SU-DHL-6 (cell line): ENCODE measurements around the gene CFP.

Source experiments
- H2AFZ ChIP-seq: fragments of 200-600 bp; sonication (generic); 2 replicates; pipeline ENCODE4 v1.6.1; 2014; ENCODE audit warnings: low read depth, mild to moderate bottlenecking, moderate library complexity, mixed read lengths, antibody characterized with exemption, low read length; ENCODE audit not compliant: severe bottlenecking
- H3F3A ChIP-seq: fragments of 200-600 bp; shearing (Covaris generic); 2 replicates; pipeline ENCODE4 v1.6.0; 2016; ENCODE audit warnings: antibody characterized with exemption, mild to moderate bottlenecking; ENCODE audit not compliant: insufficient read depth
- H3K27ac ChIP-seq: fragments of 200-600 bp; sonication (generic); 2 replicates; pipeline ENCODE4 v1.5.1; 2016; ENCODE audit warnings: low read depth, mild to moderate bottlenecking, low read length, moderate library complexity, mixed read lengths
- H3K27me3 ChIP-seq: fragments of 200-600 bp; sonication (generic), shearing (Covaris generic); 2 replicates; pipeline ENCODE4 v1.6.0; 2014; ENCODE audit warnings: mild to moderate bottlenecking, low read length
- H3K36me3 ChIP-seq: fragments of 200-600 bp; sonication (generic); 2 replicates; pipeline ENCODE4 v1.6.1; 2014; ENCODE audit warnings: mild to moderate bottlenecking, low read length, mixed read lengths
- H3K4me2 ChIP-seq: fragments of 300-600, 200-600 bp; shearing (Covaris generic), sonication (generic); 2 replicates; pipeline ENCODE4 v1.6.0; 2014; ENCODE audit warnings: low read length, low read depth, mild to moderate bottlenecking; ENCODE audit not compliant: poor library complexity, severe bottlenecking
- H3K4me3 ChIP-seq: fragments of 200-600 bp; sonication (generic); 2 replicates; pipeline ENCODE4 v1.5.1; 2014; ENCODE audit warnings: antibody characterized with exemption, low read length, mild to moderate bottlenecking, mixed read lengths; ENCODE audit not compliant: insufficient read depth, poor library complexity, severe bottlenecking
- H3K79me2 ChIP-seq: fragments of 200-600 bp; sonication (generic); 2 replicates; pipeline ENCODE4 v1.6.1; 2014; ENCODE audit warnings: mild to moderate bottlenecking, low read length, moderate library complexity; ENCODE audit not compliant: insufficient read depth
- H3K9ac ChIP-seq: fragments of 200-600 bp; sonication (generic); 2 replicates; pipeline ENCODE4 v1.7.0; 2014; ENCODE audit warnings: mild to moderate bottlenecking, low read length
- H3K9me2 ChIP-seq: fragments of 200-600 bp; sonication (generic); replicated peaks from 2 replicates; pipeline ENCODE4 v1.6.1; 2014; ENCODE audit warnings: low read length; ENCODE audit not compliant: insufficient read depth
- H3K9me3 ChIP-seq: fragments of 200-600 bp; sonication (generic); 2 replicates; pipeline ENCODE4 v1.6.1; 2014; ENCODE audit warnings: low read length, mixed read lengths; ENCODE audit not compliant: insufficient read depth
- H4K20me1 ChIP-seq: fragments of 200-600 bp; sonication (generic); 2 replicates; pipeline ENCODE4 v1.6.1; 2014; ENCODE audit warnings: low read depth, mild to moderate bottlenecking, antibody characterized with exemption, low read length, moderate library complexity, mixed read lengths
- EZH2phosphoT487 ChIP-seq: fragments of 200-600 bp; sonication (generic), shearing (Covaris generic); conservative IDR thresholded peaks from 2 replicates; pipeline ENCODE4 v1.6.1; 2018; ENCODE audit warnings: mild to moderate bottlenecking, antibody characterized with exemption, low read length, moderate library complexity, mixed read lengths
- TF ChIP-seq, protein P1 (sequence below): fragments of 200-600 bp; sonication (generic); IDR thresholded peaks from one replicate; pipeline ENCODE4 v1.5.1; 2017; ENCODE audit warnings: antibody characterized with exemption, mild to moderate bottlenecking, low read length, moderate library complexity; ENCODE audit not compliant: insufficient read depth, poor library complexity, severe bottlenecking

CFP gene

DNA sequence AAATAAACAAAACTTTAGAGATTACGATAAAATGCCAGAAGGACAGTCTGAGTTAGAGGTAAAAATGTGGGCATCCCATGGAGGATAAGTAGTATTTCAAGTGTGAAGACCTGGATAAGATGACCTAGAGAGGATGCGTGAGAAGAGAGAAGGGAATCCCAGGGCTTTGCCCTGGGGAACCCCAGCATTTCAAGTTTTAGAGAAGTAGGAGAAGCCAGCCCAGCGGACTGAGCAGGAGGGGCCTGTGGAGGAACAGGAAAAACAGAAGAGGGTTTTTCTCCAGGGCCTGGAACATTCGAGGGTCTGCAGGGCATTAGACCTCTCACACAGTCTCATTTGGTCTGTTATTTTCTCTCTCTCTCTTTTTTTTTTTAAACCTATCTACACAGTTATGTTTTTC, 2.9 kb upstream of the CFP start:
- Histone ChIP-seq H3K4me3 (no peak overlapping the region), H3K4me2 (no peak overlapping the region), H4K20me1 (no peaks in the 10 kb centered on the region), H2AFZ (no peak overlapping the region), H3K27me3 (no peaks in the 10 kb centered on the region), H3F3A (no peaks in the 10 kb centered on the region), H3K9ac (no peak overlapping the region), H3K36me3 (no peaks in the 10 kb centered on the region), H3K9me3 (no peaks in the 10 kb centered on the region), H3K79me2 (no peaks in the 10 kb centered on the region), H3K27ac (no peak overlapping the region), H3K9me2 (no peaks in the 10 kb centered on the region)
- TF ChIP-seq, protein P1, sequence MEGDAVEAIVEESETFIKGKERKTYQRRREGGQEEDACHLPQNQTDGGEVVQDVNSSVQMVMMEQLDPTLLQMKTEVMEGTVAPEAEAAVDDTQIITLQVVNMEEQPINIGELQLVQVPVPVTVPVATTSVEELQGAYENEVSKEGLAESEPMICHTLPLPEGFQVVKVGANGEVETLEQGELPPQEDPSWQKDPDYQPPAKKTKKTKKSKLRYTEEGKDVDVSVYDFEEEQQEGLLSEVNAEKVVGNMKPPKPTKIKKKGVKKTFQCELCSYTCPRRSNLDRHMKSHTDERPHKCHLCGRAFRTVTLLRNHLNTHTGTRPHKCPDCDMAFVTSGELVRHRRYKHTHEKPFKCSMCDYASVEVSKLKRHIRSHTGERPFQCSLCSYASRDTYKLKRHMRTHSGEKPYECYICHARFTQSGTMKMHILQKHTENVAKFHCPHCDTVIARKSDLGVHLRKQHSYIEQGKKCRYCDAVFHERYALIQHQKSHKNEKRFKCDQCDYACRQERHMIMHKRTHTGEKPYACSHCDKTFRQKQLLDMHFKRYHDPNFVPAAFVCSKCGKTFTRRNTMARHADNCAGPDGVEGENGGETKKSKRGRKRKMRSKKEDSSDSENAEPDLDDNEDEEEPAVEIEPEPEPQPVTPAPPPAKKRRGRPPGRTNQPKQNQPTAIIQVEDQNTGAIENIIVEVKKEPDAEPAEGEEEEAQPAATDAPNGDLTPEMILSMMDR: no peak
- no peak for TF ChIP-seq EZH2phosphoT487

DNA sequence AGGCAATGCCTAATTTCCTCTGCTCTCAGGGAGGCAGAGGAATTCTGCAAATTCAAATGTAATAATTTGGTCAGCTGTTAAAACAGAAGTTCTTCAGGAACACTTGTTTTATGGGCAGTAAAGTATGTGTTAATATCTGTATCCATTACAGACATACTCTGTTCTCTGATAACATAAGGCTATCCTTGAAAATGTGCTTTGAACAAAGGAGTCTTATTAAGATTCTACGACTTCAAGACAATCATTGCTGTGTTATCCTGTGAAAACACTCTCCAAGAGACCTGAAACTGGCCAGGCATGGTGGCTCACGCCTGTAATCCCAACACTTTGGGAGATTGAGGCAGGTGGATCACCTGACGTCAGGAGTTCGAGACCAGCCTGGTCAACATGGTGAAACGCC, 1.9 kb upstream of the CFP start:
- Histone ChIP-seq H3K36me3 (no peaks in the 10 kb centered on the region), H3K27ac (no peak overlapping the region), H3K4me3 (no peak overlapping the region), H3F3A (no peaks in the 10 kb centered on the region), H2AFZ (no peak overlapping the region), H3K27me3 (no peaks in the 10 kb centered on the region), H3K9me3 (no peaks in the 10 kb centered on the region), H3K79me2 (no peaks in the 10 kb centered on the region), H3K9ac (no peak overlapping the region), H3K9me2 (no peaks in the 10 kb centered on the region), H4K20me1 (no peaks in the 10 kb centered on the region), H3K4me2 (no peak overlapping the region)
- no peak for TF ChIP-seq EZH2phosphoT487
- TF ChIP-seq, protein P1: no peak

DNA sequence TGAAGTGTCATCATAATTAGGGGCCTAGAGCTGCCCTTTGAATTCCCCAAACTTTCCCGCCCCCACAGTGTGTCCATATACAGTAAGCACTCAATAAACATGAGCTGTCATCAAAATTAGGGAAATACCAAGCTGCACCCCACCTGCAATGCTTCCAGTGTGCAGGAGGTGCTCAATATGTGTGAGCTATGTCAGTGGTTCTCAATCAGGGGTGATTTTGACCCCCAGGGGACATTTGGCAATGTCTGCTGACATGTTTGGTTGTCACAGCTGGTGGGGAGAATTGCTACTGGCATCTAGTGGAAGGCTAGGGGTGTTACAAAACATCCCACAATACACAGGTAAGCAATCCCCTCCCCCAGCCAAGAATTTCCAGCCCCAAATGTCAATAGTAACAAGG, 748 bp downstream of the CFP start:
- Histone ChIP-seq H3K4me3 (no peak overlapping the region), H3K79me2 (no peaks in the 10 kb centered on the region), H3K36me3 (no peaks in the 10 kb centered on the region), H3K9me3 (no peaks in the 10 kb centered on the region), H3K9me2 (no peaks in the 10 kb centered on the region), H3K27ac (no peak overlapping the region), H3F3A (no peaks in the 10 kb centered on the region), H2AFZ (no peak overlapping the region), H3K9ac (no peak overlapping the region), H3K27me3 (no peaks in the 10 kb centered on the region), H4K20me1 (no peaks in the 10 kb centered on the region), H3K4me2 (no peak overlapping the region)
- TF ChIP-seq EZH2phosphoT487: no peak
- TF ChIP-seq, protein P1: no peak

DNA sequence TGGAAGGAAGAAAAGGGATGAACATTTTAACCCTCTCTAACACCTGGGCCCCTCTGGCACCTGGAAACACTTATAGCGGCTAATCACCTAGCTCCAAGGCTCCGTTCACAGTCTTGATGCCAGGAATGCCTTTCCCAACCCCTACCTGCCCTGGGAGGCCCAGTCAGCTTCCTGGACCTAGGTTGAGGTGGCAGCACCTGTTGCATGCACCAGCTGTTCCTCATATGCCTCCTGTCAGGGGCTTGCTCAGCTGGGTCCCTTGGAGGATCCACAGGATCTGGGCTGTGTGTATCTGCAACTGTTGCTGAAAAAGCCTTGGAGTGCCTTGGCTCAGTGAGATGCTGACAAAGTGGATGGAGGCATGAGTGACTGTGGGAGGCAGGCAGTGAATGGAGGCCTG, 4.4 kb downstream of the CFP start:
- no peak overlapping the region for H2AFZ ChIP-seq
- H3K36me3 ChIP-seq: no peaks in the 10 kb centered on the region
- H4K20me1 ChIP-seq: no peaks in the 10 kb centered on the region

More for the DNA sequence above, 4.4 kb downstream of the CFP start:
- no peaks in the 10 kb centered on the region for H3K9me2 ChIP-seq
- no peaks in the 10 kb centered on the region for H3K79me2 ChIP-seq
- H3K9me3 ChIP-seq: no peaks in the 10 kb centered on the region
- H3K9ac ChIP-seq: no peak overlapping the region
- H3K27ac ChIP-seq: no peak overlapping the region
- TF ChIP-seq, protein P1: no peak
- TF ChIP-seq EZH2phosphoT487: no peak
- H3K27me3 ChIP-seq: no peaks in the 10 kb centered on the region
- H3K4me2 ChIP-seq: no peak overlapping the region
- no peaks in the 10 kb centered on the region for H3F3A ChIP-seq
- H3K4me3 ChIP-seq: no peak overlapping the region
